Smooth muscle cell (in vitro differentiated cells): ENCODE data around the gene ATP2B3. TPM values are rescaled to one million over a fixed set of nuclear protein-coding genes. Genes with fewer than 3 reads are reported as not detected.

Source experiments
- DNase-seq: peaks from one replicate; lab custom pipeline; 2025; ENCODE audit not compliant: unreplicated experiment; lab: John Stamatoyannopoulos, UW
- H2AFZ ChIP-seq: fragments of 200-600 bp; sonication (generic); 2 replicates; pipeline ENCODE4 v1.6.0; 2016; ENCODE audit warnings: antibody characterized with exemption, low read depth, mild to moderate bottlenecking
- H3F3A ChIP-seq: fragments of 200-600 bp; sonication (generic); 2 replicates; pipeline ENCODE4 v1.6.0; 2017; ENCODE audit warnings: antibody characterized with exemption, low read depth
- H3K27ac ChIP-seq: fragments of 200-600 bp; sonication (generic); 2 replicates; pipeline ENCODE4 v1.5.1; 2016; ENCODE audit warnings: low read depth, mild to moderate bottlenecking
- H3K27me3 ChIP-seq: fragments of 200-600 bp; sonication (generic); 2 replicates; pipeline ENCODE4 v1.6.1; 2016; ENCODE audit warnings: low read depth, mild to moderate bottlenecking
- H3K36me3 ChIP-seq: fragments of 200-600 bp; sonication (generic); 2 replicates; pipeline ENCODE4 v1.5.1; 2016; ENCODE audit warnings: low read depth
- H3K4me1 ChIP-seq: fragments of 200-600 bp; sonication (generic); 2 replicates; pipeline ENCODE4 v1.5.1; 2016; ENCODE audit warnings: low read depth
- H3K4me2 ChIP-seq: fragments of 200-600 bp; sonication (generic); 2 replicates; pipeline ENCODE4 v1.6.0; 2016; ENCODE audit warnings: mild to moderate bottlenecking
- H3K4me3 ChIP-seq: fragments of 200-600 bp; sonication (generic); 2 replicates; pipeline ENCODE4 v1.5.1; 2016; ENCODE audit warnings: mild to moderate bottlenecking
- H3K79me2 ChIP-seq: fragments of 200-600 bp; sonication (generic); 2 replicates; pipeline ENCODE4 v1.6.0; 2016; ENCODE audit warnings: low read depth, mild to moderate bottlenecking
- H3K9ac ChIP-seq: fragments of 200-600 bp; sonication (generic); 2 replicates; pipeline ENCODE4 v1.6.0; 2016; ENCODE audit warnings: low read depth
- H3K9me3 ChIP-seq: fragments of 200-600 bp; sonication (generic); replicated peaks from 2 replicates; pipeline ENCODE4 v1.5.1; 2016; ENCODE audit warnings: low read depth
- H4K20me1 ChIP-seq: fragments of 200-600 bp; sonication (generic); 2 replicates; pipeline ENCODE4 v1.6.0; 2016; ENCODE audit warnings: low read depth
- CTCF ChIP-seq: fragments of 200-600 bp; sonication (generic); IDR thresholded peaks from 2 replicates; pipeline ENCODE4 v1.5.1; 2017; ENCODE audit warnings: borderline replicate concordance, mild to moderate bottlenecking, antibody characterized with exemption; ENCODE audit not compliant: insufficient read depth, poor library complexity, severe bottlenecking
- WGBS: methylation state at CpG from one replicate; pipeline ENCODE4 v1.1.7; 2016; ENCODE audit warnings: low lambda C conversion rate; 5-methylcytosine and 5-hydroxymethylcytosine counted together
- polyA plus RNA-seq: library from polyadenylated mRNA; unstranded; fragments of >200 nt; fragmentation: Nextera tagmentation; extraction: Ambion mirVana; gene quantifications from 2 replicates; pipeline ENCODE4 v1.2.1, GENCODE V29; 2016
- total RNA-seq: library from RNA; depleted of rRNA; stranded (reverse); fragments of >200 nt; gene quantifications from 2 replicates; pipeline ENCODE4 v1.2.3, GENCODE V29; 2014

Gene ATP2B3
- total and polyA plus RNA-seq, 2 experiments from 2014 or later = 0.05 to 0.22 TPM

DNA sequence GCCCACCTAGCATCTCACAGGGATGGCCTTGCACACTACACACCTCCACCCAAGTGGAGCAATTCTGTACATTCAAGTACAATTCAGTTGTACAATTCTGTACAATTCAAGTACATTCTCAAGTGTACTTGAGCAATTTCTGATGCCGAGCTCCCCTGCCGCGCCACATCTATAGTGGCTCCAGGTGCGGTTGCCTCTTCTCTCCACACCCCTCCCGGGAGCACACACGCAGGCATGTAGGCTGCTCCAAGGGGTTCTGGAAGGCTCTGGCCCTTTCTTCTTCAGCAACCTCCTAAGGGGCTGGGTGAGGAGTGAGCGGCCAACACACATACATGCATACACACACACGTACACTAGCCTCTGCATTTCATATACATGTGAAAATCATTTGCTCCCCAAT lies 110.7 kb downstream of the ATP2B3 start:
- DNase-seq = no peak
- Histone ChIP-seq H3K27ac (no peak overlapping the region), H3K9ac (no peak overlapping the region), H3K4me3 (no peak overlapping the region), H3F3A (no peaks in the 10 kb centered on the region), H4K20me1 (no peaks in the 10 kb centered on the region), H3K79me2 (no peaks in the 10 kb centered on the region), H3K27me3 (no peaks in the 10 kb centered on the region), H3K4me2 (no peak overlapping the region), H2AFZ (no peak overlapping the region), H3K36me3 (no peaks in the 10 kb centered on the region), H3K9me3 (no peaks in the 10 kb centered on the region), H3K4me1 (no peaks in the 10 kb centered on the region)
- TF ChIP-seq CTCF = no peak
- WGBS = 95% methylated on average over 8 of the region's 8 CpGs

DNA sequence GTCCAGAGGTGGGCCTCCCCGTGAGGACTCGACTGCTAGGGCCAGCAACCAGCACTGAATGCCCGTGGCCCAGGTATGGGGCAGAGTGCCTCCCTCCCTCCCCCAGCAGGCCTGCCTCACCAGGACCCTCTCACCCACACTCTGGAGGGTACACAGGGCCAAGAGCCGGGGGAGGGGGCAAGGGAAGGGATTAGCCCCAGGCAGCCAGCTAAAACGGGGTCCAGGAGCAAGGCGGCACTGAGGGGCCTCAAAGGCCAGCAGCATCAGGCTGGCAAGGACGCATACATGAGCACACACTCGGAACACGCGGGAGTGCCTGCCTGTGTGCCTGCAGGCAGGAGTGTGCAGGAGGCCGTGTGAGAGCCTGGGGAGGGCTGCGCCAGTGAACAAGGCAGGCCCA lies 111.2 kb downstream of the ATP2B3 start:
- Histone ChIP-seq H3F3A (no peaks in the 10 kb centered on the region), H3K79me2 (no peaks in the 10 kb centered on the region), H2AFZ (no peak overlapping the region), H3K36me3 (no peaks in the 10 kb centered on the region), H3K27ac (no peak overlapping the region), H4K20me1 (no peaks in the 10 kb centered on the region), H3K27me3 (no peaks in the 10 kb centered on the region), H3K9ac (no peak overlapping the region), H3K4me2 (no peak overlapping the region), H3K4me3 (no peak overlapping the region), H3K9me3 (no peaks in the 10 kb centered on the region), H3K4me1 (no peaks in the 10 kb centered on the region)
- 86% methylated on average over 10 of the region's 12 CpGs for WGBS
- no peak for TF ChIP-seq CTCF
- DNase-seq = no peak

- Histone ChIP-seq H3K27ac (no peak overlapping the region), H3K9me3 (no peaks in the 10 kb centered on the region), H3K27me3 (no peaks in the 10 kb centered on the region), H3F3A (no peaks in the 10 kb centered on the region), H4K20me1 (no peaks in the 10 kb centered on the region), H2AFZ (no peak overlapping the region), H3K36me3 (no peaks in the 10 kb centered on the region), H3K4me2 (no peak overlapping the region), H3K9ac (no peak overlapping the region), H3K4me3 (no peak overlapping the region), H3K4me1 (no peaks in the 10 kb centered on the region), H3K79me2 (no peaks in the 10 kb centered on the region)
- 83% methylated on average over 2 of the region's 2 CpGs for WGBS
- no peak for DNase-seq
- TF ChIP-seq CTCF = no peak
Observed at GRCh38 chrX:153631346-153631745, 113.9 kb downstream of the ATP2B3 start.

GRCh38 chrX:153631907-153632594 lies 114.6 kb downstream of the ATP2B3 start:
- no peaks in the 10 kb centered on the region for H4K20me1 ChIP-seq
- DNase-seq = no peak
- no peaks in the 10 kb centered on the region for H3K36me3 ChIP-seq
- no peak overlapping the region for H2AFZ ChIP-seq
- no peak overlapping the region for H3K9ac ChIP-seq
- no peaks in the 10 kb centered on the region for H3K9me3 ChIP-seq
- no peaks in the 10 kb centered on the region for H3K27me3 ChIP-seq
- no peaks in the 10 kb centered on the region for H3K79me2 ChIP-seq
- no peak overlapping the region for H3K4me3 ChIP-seq
- H3K27ac ChIP-seq = no peak overlapping the region
- no peak overlapping the region for H3K4me2 ChIP-seq
- WGBS = 86% methylated on average over 19 of the region's 19 CpGs
- no peaks in the 10 kb centered on the region for H3F3A ChIP-seq
- H3K4me1 ChIP-seq = no peaks in the 10 kb centered on the region
- no peak for TF ChIP-seq CTCF
